ENCODE results near the gene ZNF629.
A peak's percentile ranks its signal among the peaks of the same experiment; 100 is the strongest.

ZNF629 gene

GRCh38 chr16:30786115-30786935 is 680 bp downstream of the ZNF629 start:
- H3K4me2 ChIP-seq (ENCODE audit: low read length, poor library complexity, severe bottlenecking) = peak overlapping the region; percentile 81
- H3K4ac ChIP-seq (ENCODE audit: low read depth in 1 of 2, low read length in 2 of 2) = peak overlapping the region; percentile 32 to 89
- peaks cover 11% of the 10 kb centered on the region for H3K4me1 ChIP-seq (ENCODE audit: control insufficient read depth, insufficient read depth, low read depth, low read length)
- WGBS = 9% methylated on average over 33 of the region's 57 CpGs
- H2BK5ac ChIP-seq (ENCODE audit: low read depth, low read length, poor library complexity, severe bottlenecking) = peak overlapping the region; percentile 36
- no peak overlapping the region for H3K23ac ChIP-seq (ENCODE audit: low read length in 2 of 2)
- peak overlapping the region; percentile 67 to 91 for H3K4me3 ChIP-seq (ENCODE audit: insufficient read depth in 1 of 2, low read depth in 1 of 2, low read length in 2 of 2)
- H3K27me3 ChIP-seq (ENCODE audit: control insufficient read depth in 1 of 2, insufficient read depth in 1 of 2, low read length in 2 of 2) = no peaks in the 10 kb centered on the region
- no peak overlapping the region for H2AFZ ChIP-seq (ENCODE audit: low read depth, low read length)
- no peak overlapping the region for H2BK12ac ChIP-seq (ENCODE audit: low read length in 2 of 2)
- H4K8ac ChIP-seq (ENCODE audit: low read length) = peak overlapping the region; percentile 73
- H4K91ac ChIP-seq (ENCODE audit: low read length) = peak overlapping the region; percentile 66
- peak overlapping the region; percentile 13 to 86 for H3K18ac ChIP-seq (ENCODE audit: low read depth in 1 of 2, low read length in 2 of 2)
- H2BK120ac ChIP-seq (ENCODE audit: low read depth, low read length) = peak overlapping the region; percentile 54
- peak; percentile 85 for DNase-seq
- H3K14ac ChIP-seq (ENCODE audit: low read length in 2 of 2) = peak overlapping the region in 1 of 2 experiments; percentile 90
- H3K27ac ChIP-seq (ENCODE audit: low read length, poor library complexity, severe bottlenecking) = peak overlapping the region; percentile 28
- H3K9me3 ChIP-seq (ENCODE audit: control insufficient read depth, low read length) = no peaks in the 10 kb centered on the region
- H3K79me1 ChIP-seq (replicated peaks; ENCODE audit: low read length, poor library complexity, severe bottlenecking) = peaks cover 28% of the 10 kb centered on the region
- peak overlapping the region; percentile 54 for H2BK15ac ChIP-seq (ENCODE audit: low read depth, poor library complexity, severe bottlenecking)
- H3K36me3 ChIP-seq (ENCODE audit: control insufficient read depth in 1 of 2, insufficient read depth in 2 of 2, low read depth in 1 of 2, low read length in 2 of 2) = peaks cover 24 to 41% of the 10 kb centered on the region in 2 experiments
- peak overlapping the region; percentile 93 for H3K9ac ChIP-seq (ENCODE audit: low read length)
- no peak overlapping the region for H2AK5ac ChIP-seq (ENCODE audit: low read length, severe bottlenecking)

DNA sequence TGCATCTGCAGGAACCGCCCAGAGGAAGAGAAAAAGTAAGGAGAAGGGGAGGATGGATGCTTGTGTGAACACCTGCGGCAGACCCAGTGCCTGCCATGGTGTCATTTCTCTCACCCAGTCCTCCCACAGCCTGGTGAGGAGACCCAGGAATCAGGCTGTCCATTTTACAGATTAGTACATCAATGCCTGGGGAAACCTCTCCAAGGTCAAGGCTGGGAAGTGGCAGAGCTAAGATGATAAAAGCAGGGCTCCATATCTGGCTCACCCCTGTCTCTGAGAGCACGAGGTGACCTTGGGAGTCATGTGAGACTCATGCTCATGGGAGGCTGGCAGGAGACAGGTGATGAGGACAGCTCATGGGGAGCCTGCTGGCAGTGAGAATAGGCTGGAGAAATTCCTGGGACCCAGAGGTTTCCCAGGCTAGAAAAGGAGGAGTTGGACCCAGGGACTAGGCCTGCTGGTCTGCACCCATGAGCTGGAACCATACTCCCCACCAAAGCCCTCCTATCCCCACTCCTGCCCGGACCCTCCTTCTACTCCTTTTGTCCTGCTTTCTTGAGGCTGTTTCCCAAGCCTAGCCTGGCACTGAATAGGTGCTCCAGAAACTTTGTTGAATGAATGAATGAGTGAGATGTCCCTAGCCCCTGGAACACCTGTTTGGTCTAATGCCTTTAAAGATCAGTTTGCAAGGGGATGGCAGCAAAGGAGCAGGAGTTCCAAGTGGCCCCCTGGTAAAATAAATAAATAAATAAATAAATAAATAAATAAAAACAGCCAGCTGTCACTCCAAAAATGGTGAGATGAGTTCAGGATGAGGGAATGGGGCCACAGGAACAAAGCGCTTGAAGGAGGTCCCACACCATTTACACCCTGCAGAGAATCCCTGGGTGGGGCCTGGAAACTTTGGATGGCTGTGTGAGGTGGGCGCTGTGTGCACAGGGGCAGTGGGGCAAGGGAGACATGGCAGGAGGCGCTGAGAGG is 1.6 kb downstream of the ZNF629 start:
- peak overlapping the region; percentile 66 for H4K91ac ChIP-seq (ENCODE audit: low read length)
- peak overlapping the region; percentile 54 for H2BK15ac ChIP-seq (ENCODE audit: low read depth, poor library complexity, severe bottlenecking)
- DNase-seq = no peak
- H2BK5ac ChIP-seq (ENCODE audit: low read depth, low read length, poor library complexity, severe bottlenecking) = no peak overlapping the region
- H3K18ac ChIP-seq (ENCODE audit: low read depth in 1 of 2, low read length in 2 of 2) = no peak overlapping the region
- no peaks in the 10 kb centered on the region for H3K27me3 ChIP-seq (ENCODE audit: control insufficient read depth in 1 of 2, insufficient read depth in 1 of 2, low read length in 2 of 2)
- H3K9me3 ChIP-seq (ENCODE audit: control insufficient read depth, low read length) = no peaks in the 10 kb centered on the region
- peak overlapping the region; percentile 73 for H4K8ac ChIP-seq (ENCODE audit: low read length)
- H3K27ac ChIP-seq (ENCODE audit: low read length, poor library complexity, severe bottlenecking) = no peak overlapping the region
- no peak overlapping the region for H3K14ac ChIP-seq (ENCODE audit: low read length in 2 of 2)
- peak overlapping the region; percentile 67 to 81 for H3K4me3 ChIP-seq (ENCODE audit: insufficient read depth in 1 of 2, low read depth in 1 of 2, low read length in 2 of 2)
- no peak overlapping the region for H2AFZ ChIP-seq (ENCODE audit: low read depth, low read length)
- H3K4me2 ChIP-seq (ENCODE audit: low read length, poor library complexity, severe bottlenecking) = peak overlapping the region; percentile 81
- no peak overlapping the region for H2BK120ac ChIP-seq (ENCODE audit: low read depth, low read length)
- peaks cover 11% of the 10 kb centered on the region for H3K4me1 ChIP-seq (ENCODE audit: control insufficient read depth, insufficient read depth, low read depth, low read length)
- 85% methylated on average over 4 of the region's 7 CpGs for WGBS
- H3K9ac ChIP-seq (ENCODE audit: low read length) = peak overlapping the region; percentile 85
- H2BK12ac ChIP-seq (ENCODE audit: low read length in 2 of 2) = no peak overlapping the region
- peaks cover 26 to 46% of the 10 kb centered on the region in 2 experiments for H3K36me3 ChIP-seq (ENCODE audit: control insufficient read depth in 1 of 2, insufficient read depth in 2 of 2, low read depth in 1 of 2, low read length in 2 of 2)
- H3K4ac ChIP-seq (ENCODE audit: low read depth in 1 of 2, low read length in 2 of 2) = no peak overlapping the region
- H3K23ac ChIP-seq (ENCODE audit: low read length in 2 of 2) = peak overlapping the region in 1 of 2 experiments; percentile 74
- no peak overlapping the region for H2AK5ac ChIP-seq (ENCODE audit: low read length, severe bottlenecking)
- peaks cover 34% of the 10 kb centered on the region for H3K79me1 ChIP-seq (replicated peaks; ENCODE audit: low read length, poor library complexity, severe bottlenecking)

GRCh38 chr16:30784215-30784614 is 2.8 kb downstream of the ZNF629 start:
- DNase-seq = no peak
- 97% methylated on average over 18 of the region's 18 CpGs for WGBS
- no peak overlapping the region for H4K91ac ChIP-seq (ENCODE audit: low read length)
- H3K18ac ChIP-seq (ENCODE audit: low read depth in 1 of 2, low read length in 2 of 2) = no peak overlapping the region
- no peak overlapping the region for H2AFZ ChIP-seq (ENCODE audit: low read depth, low read length)
- no peak overlapping the region for H3K4ac ChIP-seq (ENCODE audit: low read depth in 1 of 2, low read length in 2 of 2)
- no peak overlapping the region for H3K23ac ChIP-seq (ENCODE audit: low read length in 2 of 2)
- no peak overlapping the region for H3K27ac ChIP-seq (ENCODE audit: low read length, poor library complexity, severe bottlenecking)
- H2BK5ac ChIP-seq (ENCODE audit: low read depth, low read length, poor library complexity, severe bottlenecking) = no peak overlapping the region
- no peaks in the 10 kb centered on the region for H3K9me3 ChIP-seq (ENCODE audit: control insufficient read depth, low read length)
- H3K14ac ChIP-seq (ENCODE audit: low read length in 2 of 2) = no peak overlapping the region
- no peak overlapping the region for H3K9ac ChIP-seq (ENCODE audit: low read length)
- H3K27me3 ChIP-seq (ENCODE audit: control insufficient read depth in 1 of 2, insufficient read depth in 1 of 2, low read length in 2 of 2) = no peaks in the 10 kb centered on the region
- H2BK120ac ChIP-seq (ENCODE audit: low read depth, low read length) = no peak overlapping the region
- H3K4me2 ChIP-seq (ENCODE audit: low read length, poor library complexity, severe bottlenecking) = no peak overlapping the region
- H3K4me3 ChIP-seq (ENCODE audit: insufficient read depth in 1 of 2, low read depth in 1 of 2, low read length in 2 of 2) = no peak overlapping the region
- no peak overlapping the region for H2BK15ac ChIP-seq (ENCODE audit: low read depth, poor library complexity, severe bottlenecking)
- no peak overlapping the region for H2AK5ac ChIP-seq (ENCODE audit: low read length, severe bottlenecking)
- H3K79me1 ChIP-seq (replicated peaks; ENCODE audit: low read length, poor library complexity, severe bottlenecking) = peaks cover 40% of the 10 kb centered on the region
- H3K4me1 ChIP-seq (ENCODE audit: control insufficient read depth, insufficient read depth, low read depth, low read length) = peaks cover 11% of the 10 kb centered on the region
- no peak overlapping the region for H4K8ac ChIP-seq (ENCODE audit: low read length)
- H2BK12ac ChIP-seq (ENCODE audit: low read length in 2 of 2) = no peak overlapping the region
- H3K36me3 ChIP-seq (ENCODE audit: control insufficient read depth in 1 of 2, insufficient read depth in 2 of 2, low read depth in 1 of 2, low read length in 2 of 2) = peaks cover 31 to 58% of the 10 kb centered on the region in 2 experiments
